ENCODE results near the gene CSF2. TPM values are rescaled to one million over a fixed set of nuclear protein-coding genes. Genes with fewer than 3 reads are reported as not detected.

CSF2 gene
- total RNA-seq, 1 donor from 2014 or later = not detected

- peak; percentile 25 for DNase-seq (ENCODE audit: low spot score)
Observed at GRCh38 chr5:132054697-132055440, 18.7 kb upstream of the CSF2 start.

- DNase-seq (ENCODE audit: low spot score) = no peak
Observed at GRCh38 chr5:132055441-132055807, 18.2 kb upstream of the CSF2 start.

GRCh38 chr5:132055808-132056609, 17.6 kb upstream of the CSF2 start:
- DNase-seq (ENCODE audit: low spot score) = peak; percentile 44

- peak; percentile 34 for DNase-seq (ENCODE audit: low spot score)
Observed at GRCh38 chr5:132056610-132057497, 16.7 kb upstream of the CSF2 start.

GRCh38 chr5:132057498-132058255, 15.9 kb upstream of the CSF2 start:
- DNase-seq (ENCODE audit: low spot score) = peak; percentile 29

- DNase-seq (ENCODE audit: low spot score) = peak; percentile 28
Observed at GRCh38 chr5:132058646-132059042, 14.9 kb upstream of the CSF2 start.

GRCh38 chr5:132059043-132059695, 14.4 kb upstream of the CSF2 start:
- peak; percentile 37 for DNase-seq (ENCODE audit: low spot score)

- DNase-seq (ENCODE audit: low spot score) = peak; percentile 36
Observed at GRCh38 chr5:132059696-132060500, 13.7 kb upstream of the CSF2 start.

- peak; percentile 30 for DNase-seq (ENCODE audit: low spot score)
Observed at GRCh38 chr5:132060501-132061161, 13.0 kb upstream of the CSF2 start, which contains the start of gene IL3. IL3 (plus strand) TSS chr5:132060655; CDS start chr5:132060707, 52 bp downstream.

GRCh38 chr5:132063090-132063911, 10.3 kb upstream of the CSF2 start:
- peak; percentile 74 for DNase-seq (ENCODE audit: low spot score)

GRCh38 chr5:132064140-132064539, 9.4 kb upstream of the CSF2 start:
- no peak for DNase-seq (ENCODE audit: low spot score)

GRCh38 chr5:132064738-132065331, 8.8 kb upstream of the CSF2 start:
- peak; percentile 68 for DNase-seq (ENCODE audit: low spot score)

GRCh38 chr5:132065351-132065937, 8.1 kb upstream of the CSF2 start:
- no peak for DNase-seq (ENCODE audit: low spot score)

- DNase-seq (ENCODE audit: low spot score) = no peak
Observed at GRCh38 chr5:132065951-132066701, 7.5 kb upstream of the CSF2 start.

GRCh38 chr5:132066871-132067270, 6.7 kb upstream of the CSF2 start:
- no peak for DNase-seq (ENCODE audit: low spot score)

- DNase-seq (ENCODE audit: low spot score) = no peak
Observed at GRCh38 chr5:132067451-132067850, 6.1 kb upstream of the CSF2 start.
